ENCODE results near the gene TRNAU1AP. TPM values are rescaled to one million over a fixed set of nuclear protein-coding genes. Genes with fewer than 3 reads are reported as not detected.
"Not testable (repeated sequence)": the region's sequence is repeated elsewhere in the genome, so short reads cannot be mapped to it uniquely, and the experiment has no call there.

The TRNAU1AP gene
- total and polyA plus RNA-seq, 7 experiments from 2014 or later, result 26.5 to 52.5 (median 30.9) TPM

GRCh38 chr1:28538286-28538685, 14.6 kb upstream of the TRNAU1AP start:
- CTCF ChIA-PET, result no interaction called here
- peak overlapping the region in 1 of 9 donors; percentile 36 for H3K27ac Mint-ChIP-seq
- H3K4me1 Mint-ChIP-seq, result no peaks in the 10 kb centered on the region

GRCh38 chr1:28540651-28541050, 12.2 kb upstream of the TRNAU1AP start:
- Histone ChIP-seq H3K4me3 (ENCODE audit: low read length) (no peak overlapping the region), H3K27me3 (ENCODE audit: control insufficient read depth in 2 of 2, insufficient read depth in 2 of 2, low read length in 2 of 2) (no peaks in the 10 kb centered on the region), H3K4me1 (ENCODE audit: control insufficient read depth in 2 of 2, insufficient read depth in 2 of 2, low read length in 2 of 2) (no peaks in the 10 kb centered on the region), H3K9me3 (ENCODE audit: control insufficient read depth in 2 of 3, low read length in 3 of 3) (no peaks in the 10 kb centered on the region), H3K27ac (ENCODE audit: low read depth, low read length) (no peak overlapping the region), H3K36me3 (ENCODE audit: control insufficient read depth in 2 of 3, insufficient read depth in 3 of 3, low read length in 3 of 3) (peaks cover 0 to 17% (median 0%) of the 10 kb centered on the region in 3 experiments)
- ATAC-seq, result no peak
- Mint-ChIP-seq H3K27me3 (no peaks in the 10 kb centered on the region), H3K4me1 (no peaks in the 10 kb centered on the region), H3K4me3 (no peak overlapping the region), H3K9me3 (no peaks in the 10 kb centered on the region), H3K27ac (no peak overlapping the region), H3K36me3 (peaks cover 0 to 9% (median 2%) of the 10 kb centered on the region in 5 donors)
- DNase-seq, result no peak
- ChIA-PET POLR2A (interaction anchor here (0.6 kb wide), 1 partner anchor 1918 kb away, joined by 3 read pairs; no protein-coding TSS in a partner anchor), CTCF (no interaction called here)
- intact Hi-C loops (cut with micrococcal nuclease), result no loop called here

More at GRCh38 chr1:28538286-28538685, 14.6 kb upstream of the TRNAU1AP start:
- H3K9me3 ChIP-seq (ENCODE audit: control insufficient read depth in 2 of 3, low read length in 3 of 3), result no peaks in the 10 kb centered on the region
- H3K27me3 ChIP-seq (ENCODE audit: control insufficient read depth in 2 of 2, insufficient read depth in 2 of 2, low read length in 2 of 2), result no peaks in the 10 kb centered on the region
- H3K4me3 Mint-ChIP-seq, result no peak overlapping the region
- intact Hi-C loops (cut with micrococcal nuclease), result no loop called here
- POLR2A ChIA-PET, result no interaction called here
- H3K36me3 ChIP-seq (ENCODE audit: control insufficient read depth in 2 of 3, insufficient read depth in 3 of 3, low read length in 3 of 3), result peaks cover 0 to 23% (median 0%) of the 10 kb centered on the region in 3 experiments
- no peaks in the 10 kb centered on the region for H3K9me3 Mint-ChIP-seq
- DNase-seq (no peak), ATAC-seq (no peak)
- no peaks in the 10 kb centered on the region for H3K4me1 ChIP-seq (ENCODE audit: control insufficient read depth in 2 of 2, insufficient read depth in 2 of 2, low read length in 2 of 2)
- no peak overlapping the region for H3K4me3 ChIP-seq (ENCODE audit: low read length)
- H3K27ac ChIP-seq (ENCODE audit: low read depth, low read length), result no peak overlapping the region
- H3K27me3 Mint-ChIP-seq, result no peaks in the 10 kb centered on the region
- peaks cover 0 to 14% (median 5%) of the 10 kb centered on the region in 5 donors for H3K36me3 Mint-ChIP-seq

DNA sequence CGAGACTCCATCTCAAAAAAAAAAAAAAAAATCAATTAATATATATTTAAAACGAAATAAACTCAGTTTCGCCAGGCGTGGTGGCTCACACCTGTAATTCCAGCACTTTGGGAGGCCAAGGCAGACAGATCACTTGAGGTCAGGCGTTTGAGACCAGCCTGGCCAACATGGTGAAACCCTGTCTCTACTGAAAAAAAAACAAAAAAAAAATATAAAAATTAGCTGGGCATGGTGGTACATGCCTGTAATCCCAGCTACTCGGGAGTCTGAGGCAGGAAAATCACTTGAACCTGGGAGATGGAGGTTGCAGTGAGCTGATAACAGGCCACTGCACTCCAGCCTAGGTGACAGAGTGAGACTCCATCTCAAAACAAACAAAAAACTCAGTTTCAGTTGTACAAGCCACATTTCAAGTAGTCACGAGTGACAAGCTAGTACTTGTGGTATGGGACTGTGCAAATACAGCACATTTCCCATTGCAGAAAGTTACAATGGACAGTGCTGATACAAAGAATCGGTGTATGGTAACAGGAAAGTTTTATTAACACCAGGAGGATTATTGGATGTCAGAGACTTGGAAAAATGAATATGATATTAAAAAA, 11.4 kb upstream of the TRNAU1AP start:
- H3K4me3 Mint-ChIP-seq; H3K36me3 ChIP-seq (ENCODE audit: control insufficient read depth in 2 of 3, insufficient read depth in 3 of 3, low read length in 3 of 3); H3K27ac ChIP-seq (ENCODE audit: low read depth, low read length); H3K27me3 Mint-ChIP-seq; intact Hi-C loops (cut with micrococcal nuclease); H3K36me3 Mint-ChIP-seq; H3K4me1 Mint-ChIP-seq; H3K9me3 ChIP-seq (ENCODE audit: control insufficient read depth in 2 of 3, low read length in 3 of 3); H3K4me1 ChIP-seq (ENCODE audit: control insufficient read depth in 2 of 2, insufficient read depth in 2 of 2, low read length in 2 of 2); ATAC-seq; CTCF ChIA-PET; H3K27ac Mint-ChIP-seq; H3K4me3 ChIP-seq (ENCODE audit: low read length); DNase-seq; H3K9me3 Mint-ChIP-seq; H3K27me3 ChIP-seq (ENCODE audit: control insufficient read depth in 2 of 2, insufficient read depth in 2 of 2, low read length in 2 of 2): not testable (repeated sequence)
- POLR2A ChIA-PET, result interaction anchor here (0.6 to 0.8 kb wide), 2 partner anchors 185 to 302 kb away, joined by 3 to 5 read pairs; no protein-coding TSS in a partner anchor

GRCh38 chr1:28545246-28545628, 7.6 kb upstream of the TRNAU1AP start:
- Mint-ChIP-seq H3K4me3 (no peak overlapping the region), H3K27ac (no peak overlapping the region), H3K9me3 (no peaks in the 10 kb centered on the region), H3K36me3 (no peaks in the 10 kb centered on the region), H3K27me3 (no peaks in the 10 kb centered on the region), H3K4me1 (no peaks in the 10 kb centered on the region)
- Histone ChIP-seq H3K36me3 (ENCODE audit: control insufficient read depth in 2 of 3, insufficient read depth in 3 of 3, low read length in 3 of 3) (no peaks in the 10 kb centered on the region), H3K9me3 (ENCODE audit: control insufficient read depth in 2 of 3, low read length in 3 of 3) (no peaks in the 10 kb centered on the region), H3K4me3 (ENCODE audit: low read length) (no peak overlapping the region), H3K4me1 (ENCODE audit: control insufficient read depth in 2 of 2, insufficient read depth in 2 of 2, low read length in 2 of 2) (no peaks in the 10 kb centered on the region), H3K27me3 (ENCODE audit: control insufficient read depth in 2 of 2, insufficient read depth in 2 of 2, low read length in 2 of 2) (no peaks in the 10 kb centered on the region), H3K27ac (ENCODE audit: low read depth, low read length) (no peak overlapping the region)
- intact Hi-C loops (cut with micrococcal nuclease), result no loop called here
- POLR2A ChIA-PET, result no interaction called here
- DNase-seq (no peak), ATAC-seq (no peak)
- CTCF ChIA-PET, result interaction anchor here (0.6 kb wide), 1 partner anchor 192 kb away, joined by 4 read pairs; no protein-coding TSS in a partner anchor

- Mint-ChIP-seq H3K36me3 (peaks cover 0 to 1% (median 0%) of the 10 kb centered on the region in 5 donors), H3K27me3 (no peaks in the 10 kb centered on the region), H3K4me3 (no peak overlapping the region), H3K4me1 (peaks cover 0 to 10% (median 6%) of the 10 kb centered on the region in 7 donors), H3K27ac (no peak overlapping the region), H3K9me3 (no peaks in the 10 kb centered on the region)
- peaks cover 0 to 8% of the 10 kb centered on the region in 2 donors for H3K4me1 ChIP-seq (ENCODE audit: control insufficient read depth in 2 of 2, insufficient read depth in 2 of 2, low read length in 2 of 2)
- no peaks in the 10 kb centered on the region for H3K27me3 ChIP-seq (ENCODE audit: control insufficient read depth in 2 of 2, insufficient read depth in 2 of 2, low read length in 2 of 2)
- no peak overlapping the region for H3K4me3 ChIP-seq (ENCODE audit: low read length)
- H3K9me3 ChIP-seq (ENCODE audit: control insufficient read depth in 2 of 3, low read length in 3 of 3), result no peaks in the 10 kb centered on the region
- H3K36me3 ChIP-seq (ENCODE audit: control insufficient read depth in 2 of 3, insufficient read depth in 3 of 3, low read length in 3 of 3), result no peaks in the 10 kb centered on the region
- DNase-seq (no peak), ATAC-seq (no peak)
- ChIA-PET POLR2A (interaction anchor here (6.9 kb wide), 1 partner anchor 32 kb away, joined by 109 read pairs; no protein-coding TSS in a partner anchor), CTCF (no interaction called here)
- intact Hi-C loops (cut with micrococcal nuclease), result no loop called here
- H3K27ac ChIP-seq (ENCODE audit: low read depth, low read length), result no peak overlapping the region
Measured at GRCh38 chr1:28548318-28548717, 4.6 kb upstream of the TRNAU1AP start.

- ATAC-seq, result no peak
- Histone ChIP-seq H3K4me3 (ENCODE audit: low read length) (no peak overlapping the region), H3K27ac (ENCODE audit: low read depth, low read length) (no peak overlapping the region), H3K9me3 (ENCODE audit: control insufficient read depth in 2 of 3, low read length in 3 of 3) (no peaks in the 10 kb centered on the region), H3K36me3 (ENCODE audit: control insufficient read depth in 2 of 3, insufficient read depth in 3 of 3, low read length in 3 of 3) (peaks cover 0 to 8% (median 0%) of the 10 kb centered on the region in 3 experiments), H3K4me1 (ENCODE audit: control insufficient read depth in 2 of 2, insufficient read depth in 2 of 2, low read length in 2 of 2) (peaks cover 0 to 15% of the 10 kb centered on the region in 2 donors), H3K27me3 (ENCODE audit: control insufficient read depth in 2 of 2, insufficient read depth in 2 of 2, low read length in 2 of 2) (no peaks in the 10 kb centered on the region)
- Mint-ChIP-seq H3K36me3 (peaks cover 3 to 9% (median 6%) of the 10 kb centered on the region in 5 donors), H3K27me3 (no peaks in the 10 kb centered on the region), H3K4me3 (peak overlapping the region in 6 of 10 donors; percentile 12 to 99 (median 32)), H3K4me1 (peaks cover 10 to 26% (median 19%) of the 10 kb centered on the region in 7 donors), H3K27ac (peak overlapping the region in 7 of 9 donors; percentile 56 to 98 (median 94)), H3K9me3 (no peaks in the 10 kb centered on the region)
- intact Hi-C loops (cut with micrococcal nuclease), result loop anchor here (5.0 to 10.0 kb wide), 3 partner anchors 1209 to 1857 kb away; partner anchors contain the start of genes ARID1A (in 2 of the 2) and SYTL1 (in 1 of the 2)
- ChIA-PET POLR2A (interaction anchor here (1.2 to 6.9 kb wide), 5 partner anchors 29 to 223 kb away, joined by 4 to 109 read pairs (median 8); partner anchors contain the start of genes MED18, RCC1 and TAF12), CTCF (interaction anchor here (0.5 to 1.3 kb wide), 2 partner anchors 30 to 641 kb away, joined by 3 to 5 read pairs; no protein-coding TSS in a partner anchor)
- no peak for DNase-seq
Measured at GRCh38 chr1:28551381-28551780, 1.5 kb upstream of the TRNAU1AP start.
